Measurements from ENCODE around the gene MANF.

DNA sequence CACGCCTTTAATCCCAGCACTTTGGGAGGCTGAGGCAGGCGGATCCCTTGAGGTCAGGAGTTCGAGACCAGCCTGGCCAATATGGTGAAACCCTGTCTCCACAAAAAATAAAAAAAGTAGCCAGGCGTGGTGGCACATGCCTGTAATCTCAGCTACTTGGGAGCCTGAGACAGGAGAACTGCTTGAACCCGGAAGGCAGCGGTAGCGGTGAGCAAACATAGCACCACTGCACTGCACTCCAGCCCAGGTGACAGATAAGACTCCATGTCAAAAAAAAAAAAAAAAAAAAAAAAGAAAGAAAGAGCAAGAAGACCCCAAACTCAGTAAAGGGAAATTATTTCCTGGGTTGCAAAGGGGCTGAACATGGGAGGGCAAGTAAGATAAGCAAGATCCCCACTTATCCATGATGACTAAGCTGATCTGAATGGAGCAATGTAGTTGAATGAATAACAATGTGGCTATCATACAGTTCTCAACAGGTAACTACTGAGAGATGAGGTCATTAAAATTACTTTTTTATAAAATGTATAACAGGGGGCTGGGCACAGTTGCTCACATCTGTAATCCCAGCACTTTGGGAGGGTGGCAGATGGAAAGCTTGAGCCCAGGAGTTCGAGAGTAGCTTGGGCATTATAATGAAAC is 52.0 kb downstream of the MANF start:
- TF ChIP-seq, protein P1, sequence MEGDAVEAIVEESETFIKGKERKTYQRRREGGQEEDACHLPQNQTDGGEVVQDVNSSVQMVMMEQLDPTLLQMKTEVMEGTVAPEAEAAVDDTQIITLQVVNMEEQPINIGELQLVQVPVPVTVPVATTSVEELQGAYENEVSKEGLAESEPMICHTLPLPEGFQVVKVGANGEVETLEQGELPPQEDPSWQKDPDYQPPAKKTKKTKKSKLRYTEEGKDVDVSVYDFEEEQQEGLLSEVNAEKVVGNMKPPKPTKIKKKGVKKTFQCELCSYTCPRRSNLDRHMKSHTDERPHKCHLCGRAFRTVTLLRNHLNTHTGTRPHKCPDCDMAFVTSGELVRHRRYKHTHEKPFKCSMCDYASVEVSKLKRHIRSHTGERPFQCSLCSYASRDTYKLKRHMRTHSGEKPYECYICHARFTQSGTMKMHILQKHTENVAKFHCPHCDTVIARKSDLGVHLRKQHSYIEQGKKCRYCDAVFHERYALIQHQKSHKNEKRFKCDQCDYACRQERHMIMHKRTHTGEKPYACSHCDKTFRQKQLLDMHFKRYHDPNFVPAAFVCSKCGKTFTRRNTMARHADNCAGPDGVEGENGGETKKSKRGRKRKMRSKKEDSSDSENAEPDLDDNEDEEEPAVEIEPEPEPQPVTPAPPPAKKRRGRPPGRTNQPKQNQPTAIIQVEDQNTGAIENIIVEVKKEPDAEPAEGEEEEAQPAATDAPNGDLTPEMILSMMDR (IDR thresholded peaks at IDR 0.05) = no peak
- no peak for TF ChIP-seq POLR2A (IDR thresholded peaks at IDR 0.05)

Data from body of pancreas (tissue), 4 donors.